Measurements from ENCODE around the gene SYCP2L.
"Not testable (repeated sequence)": the region's sequence is repeated elsewhere in the genome, so short reads cannot be mapped to it uniquely, and the experiment has no call there.

SYCP2L gene

DNA sequence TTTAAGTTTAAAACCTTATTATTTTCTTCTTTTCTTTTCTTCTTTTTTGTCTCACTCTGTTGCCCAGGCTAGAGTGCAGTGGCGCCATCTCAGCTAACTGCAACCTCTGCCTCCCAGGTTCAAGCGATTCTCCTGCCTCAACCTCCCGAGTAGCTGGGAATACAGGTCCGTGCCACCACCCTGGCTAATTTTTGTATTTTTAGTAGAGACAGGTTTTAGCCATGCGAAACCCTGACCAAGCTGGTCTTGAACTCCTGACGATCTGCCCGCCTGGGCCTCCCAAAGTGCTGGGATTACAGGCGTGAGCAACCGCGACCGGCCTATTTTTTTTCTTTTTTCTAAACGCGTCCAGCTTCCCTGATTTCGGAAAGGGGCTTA is 4.6 kb upstream of the SYCP2L start:
- not testable (repeated sequence) for DNase-seq

DNA sequence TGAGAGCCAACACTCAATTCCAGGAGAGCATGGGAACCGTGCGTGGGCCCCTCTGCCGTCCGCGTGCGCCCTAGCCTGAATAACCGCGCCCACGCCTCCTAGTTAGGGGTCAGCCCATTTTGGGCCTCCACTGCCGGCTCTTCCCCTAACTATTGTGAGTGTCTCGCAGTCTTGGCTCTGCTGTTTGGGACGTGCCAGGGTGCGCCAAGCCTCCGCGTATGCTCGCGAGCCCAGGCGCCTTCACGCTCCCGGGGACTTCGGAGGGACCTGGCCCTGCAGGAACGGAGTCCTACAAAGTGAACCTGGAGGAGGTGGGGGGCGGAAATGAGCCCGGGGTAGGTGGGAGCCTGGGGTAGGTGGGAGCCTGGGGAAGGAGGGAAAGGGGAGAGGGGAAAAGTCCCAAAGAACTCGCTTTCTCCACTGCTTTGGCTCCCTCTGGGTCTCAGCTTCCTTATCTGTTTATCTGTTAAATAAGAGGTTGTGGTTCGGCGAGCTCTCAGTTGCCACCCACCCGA is 4.1 kb upstream of the SYCP2L start:
- no peak for DNase-seq

DNA sequence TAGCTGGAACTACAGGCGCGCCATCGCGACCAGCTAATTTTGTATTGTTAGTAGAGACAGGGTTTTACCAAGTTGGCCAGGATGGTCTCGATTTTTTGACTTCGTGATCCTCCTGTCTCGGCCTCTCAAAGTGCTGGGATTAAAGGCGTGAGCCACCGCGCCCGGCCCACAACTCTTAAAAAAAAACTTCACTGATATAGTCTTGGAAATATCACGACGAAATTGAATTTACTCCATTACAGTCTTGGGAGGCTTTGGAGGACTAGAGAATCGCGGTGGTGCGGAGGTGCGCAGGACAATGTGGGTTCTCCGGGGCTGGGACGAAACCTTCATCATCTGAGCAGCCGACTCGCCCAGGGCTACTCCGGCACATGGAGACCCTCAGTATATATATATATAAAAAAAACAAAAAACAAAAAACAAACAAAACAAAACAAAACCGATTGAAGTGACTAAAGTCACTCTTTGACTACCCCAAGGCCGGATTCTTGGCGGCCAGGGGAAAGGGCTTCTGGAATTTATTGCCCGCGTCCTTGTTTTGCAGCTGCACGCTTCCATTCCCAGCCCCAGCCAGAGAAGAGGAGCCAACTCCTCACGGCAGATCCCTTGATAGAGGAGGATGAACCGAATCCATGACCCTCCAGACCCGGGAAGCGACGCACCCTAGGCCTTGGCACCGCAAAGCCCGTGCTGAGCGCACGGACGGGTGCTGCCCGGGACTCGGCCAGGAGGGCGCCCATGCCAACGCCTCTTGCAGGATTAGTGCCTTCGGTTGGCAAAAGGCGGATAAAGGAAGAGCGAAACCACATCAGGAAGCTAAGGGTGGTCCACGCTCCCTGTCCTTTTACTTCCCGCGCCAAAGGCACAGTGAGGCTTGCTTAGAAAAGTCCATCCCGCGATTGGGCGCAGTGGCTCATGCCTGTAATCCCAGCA is 3.3 kb upstream of the SYCP2L start:
- DNase-seq, result no peak

DNA sequence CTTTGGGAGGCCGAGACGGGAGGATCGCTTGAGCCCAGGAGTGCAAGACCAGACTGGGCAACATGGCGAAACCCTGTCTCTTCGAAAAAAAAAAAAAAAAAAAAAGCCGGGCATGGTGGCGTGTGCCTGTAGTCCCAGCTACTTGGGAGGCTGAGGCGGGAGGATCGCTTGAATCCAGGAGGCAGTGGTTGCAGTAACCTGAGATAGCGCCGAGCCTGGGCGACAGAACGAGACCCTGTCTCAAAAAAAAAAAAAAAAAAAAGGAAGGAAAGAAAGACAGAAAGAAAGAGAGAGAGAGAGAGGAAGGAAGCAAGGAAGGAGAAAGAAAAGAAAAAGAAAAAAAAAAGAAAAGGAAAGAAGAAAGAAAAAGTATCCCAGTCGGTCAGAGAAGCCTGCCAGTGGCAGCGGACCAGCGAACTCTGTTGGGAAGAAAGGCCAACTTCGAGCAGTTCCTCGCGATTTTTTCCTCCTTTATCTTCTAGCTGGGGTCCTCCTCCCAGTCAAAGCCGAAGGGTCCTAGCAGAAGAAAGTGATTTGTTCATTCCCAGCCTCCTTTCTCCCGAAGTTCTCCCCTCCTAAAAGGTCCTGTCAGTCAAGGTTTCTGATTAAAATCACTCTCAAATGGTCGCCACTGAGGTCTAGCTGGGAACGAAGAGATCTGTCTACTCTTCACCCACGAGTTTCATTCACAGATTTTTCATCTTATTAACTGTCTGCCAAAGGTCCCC is 2.4 kb upstream of the SYCP2L start:
- DNase-seq, result no peak

DNA sequence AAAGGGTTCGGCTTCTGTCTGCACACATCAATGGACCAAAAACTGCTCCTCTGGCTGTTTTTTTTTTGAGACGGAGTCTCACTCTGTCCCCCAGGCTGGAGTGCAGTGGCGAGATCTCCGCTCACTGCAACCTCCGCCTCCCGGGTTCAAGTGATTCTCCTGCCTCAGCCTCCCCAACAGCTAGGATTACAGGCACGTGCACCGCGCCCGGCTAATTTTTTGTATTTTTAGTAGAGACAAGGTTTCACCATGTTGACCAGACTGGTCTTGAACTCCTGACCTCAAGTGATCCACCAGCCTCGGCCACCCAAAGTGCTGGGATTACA is 524 bp upstream of the SYCP2L start:
- not testable (repeated sequence) for DNase-seq

GRCh38 chr6:10890151-10890550 is 3.3 kb downstream of the SYCP2L start:
- DNase-seq, result no peak

- DNase-seq, result no peak
Observed at GRCh38 chr6:10891960-10892359, 5.1 kb downstream of the SYCP2L start.

DNA sequence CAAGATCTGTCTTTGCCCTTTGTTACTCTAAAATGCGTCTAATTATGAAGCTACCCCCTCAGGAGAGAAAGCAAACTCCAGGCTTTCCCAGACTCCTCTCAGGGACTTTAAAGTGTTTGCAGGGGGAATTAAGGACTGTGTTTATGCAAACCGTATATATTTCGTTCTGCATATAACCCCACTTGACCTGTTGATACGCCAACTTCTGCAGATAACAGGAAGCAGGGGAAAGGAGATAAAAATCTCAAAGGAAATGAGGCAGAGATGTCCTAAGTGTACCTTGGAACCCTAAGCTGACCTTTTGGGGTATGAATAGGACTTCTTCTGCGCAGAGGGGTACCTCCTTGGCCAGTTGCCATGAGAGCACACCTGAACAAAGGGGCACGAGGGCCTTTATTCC is 8.1 kb downstream of the SYCP2L start:
- no peak for DNase-seq

DNA sequence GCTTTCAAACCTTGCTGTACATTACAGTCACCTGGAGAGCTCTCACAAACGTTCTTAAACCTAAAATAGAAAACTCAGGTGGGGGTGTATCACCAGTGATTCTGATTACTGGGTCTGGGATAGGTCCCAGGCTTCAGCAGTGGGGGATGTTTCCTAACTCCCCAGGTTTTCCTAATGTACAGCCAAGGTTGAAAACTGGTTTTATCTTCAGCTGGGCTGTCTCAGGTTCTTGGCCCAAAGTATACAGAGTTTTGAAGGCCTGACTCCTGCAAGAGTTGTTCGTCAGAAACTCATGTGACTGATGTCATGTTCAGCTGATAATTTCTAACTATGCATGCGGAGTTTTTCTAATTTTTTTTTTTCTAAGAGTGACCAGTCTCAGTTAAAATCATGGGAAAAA is 9.8 kb downstream of the SYCP2L start:
- DNase-seq, result no peak

- DNase-seq, result no peak
Observed at GRCh38 chr6:10901770-10902169, 14.9 kb downstream of the SYCP2L start.

- DNase-seq, result no peak
Observed at GRCh38 chr6:10904015-10904414, 17.2 kb downstream of the SYCP2L start.

DNA sequence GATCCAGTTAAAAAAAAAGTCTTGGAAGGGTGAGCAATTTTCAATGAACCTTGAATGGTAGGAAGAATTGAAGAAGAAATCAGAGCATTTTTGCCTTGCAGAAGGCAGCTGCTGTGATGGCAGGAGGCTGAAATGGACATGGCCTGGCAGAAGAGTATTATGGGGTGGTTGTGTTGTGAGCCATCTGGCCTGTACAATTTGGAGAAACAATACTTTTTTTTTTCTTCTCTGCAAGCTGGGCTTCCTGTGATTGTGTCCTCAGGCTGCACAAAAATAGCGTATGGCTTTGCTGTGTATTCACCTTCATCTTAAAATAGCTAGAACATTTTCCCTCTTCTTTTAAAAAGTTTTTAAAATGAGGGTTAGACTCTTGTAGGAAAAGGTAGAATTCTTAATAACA is 21.4 kb downstream of the SYCP2L start:
- no peak for DNase-seq

GRCh38 chr6:10919520-10919919 is 32.7 kb downstream of the SYCP2L start:
- DNase-seq, result not testable (repeated sequence)

DNA sequence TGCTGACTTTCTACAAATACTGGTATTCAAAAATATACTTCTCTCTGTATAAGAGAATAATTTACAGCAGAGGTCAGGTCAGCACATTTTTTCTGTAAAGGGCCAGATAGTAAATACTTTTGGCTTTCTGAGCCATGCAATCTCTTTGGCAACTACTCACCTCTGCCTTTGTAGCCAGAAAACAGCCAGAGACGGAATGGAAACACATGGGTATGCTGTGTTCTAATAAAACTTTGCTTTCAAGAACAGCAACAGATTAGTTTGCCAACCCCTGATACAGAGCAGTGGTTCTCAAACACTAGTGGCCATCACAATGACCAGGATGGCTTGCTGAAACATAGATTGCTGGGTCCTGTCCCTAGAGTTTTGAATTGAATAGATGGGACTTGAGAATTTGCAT is 46.3 kb downstream of the SYCP2L start:
- DNase-seq, result no peak

DNA sequence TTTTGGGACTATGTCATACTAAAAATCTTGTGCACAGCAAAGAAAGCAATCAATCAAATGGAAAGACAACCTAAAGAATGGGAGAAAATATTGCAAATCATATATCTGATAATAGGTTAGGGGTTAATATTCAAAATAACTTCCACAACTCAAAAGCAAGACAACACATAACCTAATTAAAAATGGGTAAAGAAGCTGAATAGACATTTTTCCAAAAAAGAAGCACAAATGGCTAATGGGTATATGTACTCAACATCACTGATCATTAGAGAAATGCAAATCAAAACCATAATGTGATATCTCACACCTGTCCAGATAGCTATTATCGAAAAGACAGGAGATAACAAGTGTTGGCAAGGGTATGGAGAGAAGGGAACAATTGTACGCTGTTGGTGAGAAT is 53.0 kb downstream of the SYCP2L start:
- DNase-seq, result no peak

DNA sequence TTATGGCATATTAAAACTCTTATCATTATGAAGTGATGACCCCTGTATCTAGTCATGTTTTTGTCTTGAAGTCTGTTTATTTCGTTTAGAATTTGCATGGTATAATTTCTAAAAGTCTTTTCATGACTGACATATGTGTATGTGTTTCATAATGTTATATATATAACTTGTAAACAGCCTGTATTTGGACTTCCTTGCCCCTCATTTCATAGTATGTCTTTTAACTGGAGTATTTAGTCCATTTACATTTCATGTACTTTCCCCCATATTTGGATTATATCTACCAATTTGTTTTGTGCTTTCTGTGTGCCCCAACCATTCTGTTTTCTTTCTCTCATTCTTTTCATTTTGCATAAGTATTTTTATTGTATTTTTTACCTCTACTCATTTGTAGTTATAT is 59.0 kb downstream of the SYCP2L start:
- no peak for DNase-seq

- no peak for DNase-seq
Observed at GRCh38 chr6:10947966-10948365, 61.1 kb downstream of the SYCP2L start.

GRCh38 chr6:10949579-10950490 is 63.0 kb downstream of the SYCP2L start:
- no peak for DNase-seq

DNA sequence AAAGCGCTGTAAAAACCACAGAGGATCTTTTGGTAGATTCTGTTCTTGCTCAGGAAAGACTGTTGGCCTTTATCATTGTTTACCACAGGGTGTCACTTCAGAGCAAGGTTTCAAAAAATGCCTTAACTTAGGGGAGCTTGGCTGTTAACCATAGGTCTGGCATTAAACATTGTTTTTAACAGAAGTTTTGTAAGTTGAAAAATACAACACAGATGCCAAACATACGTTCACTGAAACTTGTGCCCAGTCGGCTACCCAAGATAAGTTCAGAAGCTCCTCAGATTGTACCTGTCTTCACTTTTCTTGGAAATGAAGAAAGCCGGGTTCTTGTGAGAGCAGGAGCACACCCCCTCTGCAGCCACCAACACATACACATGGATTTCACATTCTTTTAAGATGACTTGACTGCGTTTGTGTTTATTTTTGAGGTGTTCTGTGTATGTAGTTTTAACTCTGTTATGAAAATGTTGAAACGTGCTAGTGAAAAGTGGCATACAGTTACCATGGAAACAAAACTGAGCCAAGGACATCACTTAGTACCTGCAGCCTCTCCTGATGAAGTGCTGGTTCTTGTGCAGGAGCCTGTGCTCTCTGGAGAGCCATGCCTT is 64.9 kb downstream of the SYCP2L start:
- no peak for DNase-seq

- DNase-seq, result no peak
Observed at GRCh38 chr6:10954590-10955010, 67.7 kb downstream of the SYCP2L start.

DNA sequence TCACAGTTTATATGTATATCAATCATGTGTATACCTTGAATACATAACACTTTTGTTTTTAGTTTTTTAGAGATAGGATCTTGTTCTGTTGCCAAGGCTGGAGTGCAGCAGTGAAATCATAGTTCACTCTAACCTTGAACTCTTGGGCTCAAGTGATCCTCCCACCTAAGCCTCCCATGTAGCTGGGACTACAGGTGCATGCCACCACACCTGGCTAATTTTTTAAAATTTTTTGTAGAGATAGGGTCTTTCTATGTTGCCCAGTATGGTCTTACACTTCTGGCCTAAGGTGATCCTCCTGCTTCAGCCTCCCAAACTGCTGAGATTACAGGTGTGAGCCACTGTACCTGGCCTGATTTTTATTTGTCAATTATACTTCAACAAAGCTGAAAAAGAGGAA is 69.9 kb downstream of the SYCP2L start:
- no peak for DNase-seq

DNA sequence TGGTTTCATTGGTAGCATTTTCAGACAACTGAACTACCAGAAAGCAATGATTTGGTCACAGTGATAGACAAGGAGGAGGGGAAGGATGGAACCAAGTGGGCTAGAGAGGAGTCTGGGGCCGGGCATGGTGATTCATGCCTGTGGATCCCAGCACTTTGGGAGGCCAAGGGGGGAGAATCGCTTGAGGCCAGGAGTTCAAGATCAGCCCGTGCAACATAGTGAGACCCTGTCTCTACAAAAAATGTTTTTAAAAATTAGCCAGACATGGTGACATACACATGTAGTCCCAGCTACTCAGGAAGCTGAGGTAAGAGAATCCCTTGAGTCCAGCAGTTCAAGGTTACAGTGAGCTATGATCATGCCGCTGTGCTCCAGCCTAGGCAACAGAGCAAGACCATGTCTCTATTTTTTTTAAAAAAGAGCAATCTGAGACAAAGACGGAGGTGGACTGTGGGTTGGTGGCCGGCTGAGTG is 70.6 kb downstream of the SYCP2L start:
- no peak for DNase-seq

DNA sequence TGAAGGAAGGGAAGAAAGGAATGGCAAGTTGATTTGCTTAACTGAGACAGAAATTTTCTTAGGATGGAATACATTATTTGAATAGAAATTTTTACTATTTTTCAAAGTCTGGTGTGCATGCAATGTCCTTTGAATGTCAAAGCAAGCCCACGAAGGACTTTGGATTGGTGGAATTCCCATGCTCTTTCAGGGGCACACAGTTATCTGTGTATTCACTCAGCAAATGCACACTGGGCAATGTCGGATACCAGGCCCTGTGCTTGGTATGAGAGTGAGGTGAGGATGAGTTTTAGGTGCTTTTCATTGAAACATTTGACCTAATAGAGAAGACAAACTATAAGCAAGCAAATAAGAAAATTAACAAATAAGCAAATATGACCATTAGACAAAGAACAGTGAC is 73.3 kb downstream of the SYCP2L start:
- no peak for DNase-seq
